Erythroblast (primary cell): Measurements from ENCODE around the gene GTF2IRD2.
"Not testable (repeated sequence)": the region's sequence is repeated elsewhere in the genome, so short reads cannot be mapped to it uniquely, and the experiment has no call there.

Experiments
- GATA1 ChIP-seq: IDR thresholded peaks from 2 replicates; pipeline ENCODE4 v1.6.1; 2011; ENCODE audit warnings: low read depth, mild to moderate bottlenecking, control low read depth, low read length, moderate library complexity
- POLR2A ChIP-seq: IDR thresholded peaks from 2 replicates; pipeline ENCODE4 v1.6.1; 2011; ENCODE audit warnings: mild to moderate bottlenecking, low read length

- TF ChIP-seq POLR2A, GATA1: not testable (repeated sequence)
Measured at GRCh38 chr7:74772093-74772492, 79.3 kb downstream of the GTF2IRD2 start.
